ENCODE measurements around the gene VPS4A.
"Not testable (repeated sequence)": the region's sequence is repeated elsewhere in the genome, so short reads cannot be mapped to it uniquely, and the experiment has no call there.

The VPS4A gene

DNA sequence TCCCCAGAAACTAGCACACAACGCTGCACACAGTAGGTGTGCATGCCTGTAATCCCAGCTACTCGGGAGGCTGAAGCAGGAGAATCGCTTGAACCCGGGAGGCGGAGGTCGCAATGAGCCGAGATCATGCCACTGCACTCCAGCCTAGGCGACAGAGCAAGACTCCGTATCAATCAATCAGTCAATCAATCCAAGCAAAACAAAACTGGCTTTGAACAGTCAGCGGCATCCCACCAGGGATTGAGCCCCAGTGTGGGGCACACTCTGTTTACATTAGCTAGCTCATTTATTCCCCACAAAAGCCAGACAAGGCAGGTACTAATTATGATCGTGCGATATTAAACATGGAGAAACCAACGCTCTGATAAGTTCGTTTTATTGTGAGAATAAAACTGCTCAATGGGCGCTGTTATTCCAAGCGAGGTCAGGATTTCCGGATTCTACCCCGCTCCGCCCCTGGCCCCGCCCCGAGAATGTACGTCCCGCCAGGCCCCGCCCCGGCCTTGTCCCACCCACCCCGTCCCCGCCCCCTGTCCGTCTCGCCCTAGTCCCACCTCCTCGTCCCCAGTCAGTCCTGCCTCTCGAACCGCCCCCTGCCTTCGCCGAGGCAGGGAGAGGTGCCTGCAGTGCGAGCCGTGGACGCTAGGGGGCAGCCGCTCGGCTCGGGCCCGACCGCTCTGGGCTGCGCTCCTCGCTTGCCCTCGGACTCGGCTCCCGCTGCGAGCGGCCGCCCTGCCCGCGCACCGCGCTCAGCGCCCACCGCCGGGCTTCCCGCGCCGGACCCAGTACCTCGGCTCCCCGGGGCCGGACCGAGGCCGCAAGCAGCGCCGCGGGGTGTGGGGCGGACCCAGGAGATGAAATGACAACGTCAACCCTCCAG is at the start of gene VPS4A:
TSS of gene VPS4A (plus strand) at position 698 of the 880 bp plus-strand sequence. CDS start at position 860, 162 bp downstream.
- peak; percentile 97 for DNase-seq (ENCODE audit: low read depth)

DNA sequence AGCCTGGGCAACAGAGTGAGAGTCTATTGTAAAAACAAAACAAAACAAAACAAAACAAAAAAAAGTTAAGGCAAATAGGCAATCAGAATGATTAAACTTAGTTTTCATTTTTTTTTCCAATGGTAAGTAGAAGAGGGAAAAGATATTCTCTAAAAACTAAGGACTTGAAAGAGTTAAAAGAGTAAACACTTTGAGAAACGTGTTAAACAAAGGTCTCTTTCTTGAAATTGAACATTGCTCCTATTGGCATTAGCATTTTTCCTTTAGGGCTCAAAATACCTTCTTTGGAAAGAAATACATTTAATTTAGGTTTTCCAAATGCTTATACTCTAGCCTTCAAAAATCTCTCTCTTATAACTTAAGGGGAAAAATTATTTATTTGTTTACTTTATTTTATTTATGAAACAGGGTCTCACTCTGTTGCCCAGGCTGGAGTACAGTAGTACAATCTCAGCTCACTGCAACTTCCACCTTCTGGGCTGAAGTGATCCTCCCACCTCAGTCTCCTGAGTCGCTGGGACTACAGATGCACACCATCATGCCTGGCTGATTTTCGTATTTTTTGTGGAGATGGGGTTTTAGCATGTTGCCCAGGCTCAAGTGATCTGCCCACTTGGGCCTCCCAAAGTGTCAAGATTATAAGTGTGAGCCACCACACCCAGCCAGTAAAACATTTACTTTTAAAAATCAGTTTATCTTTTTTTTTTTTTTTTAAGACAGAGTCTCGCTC is 44.7 kb upstream of the VPS4A start:
- DNase-seq (ENCODE audit: low read depth): no peak

DNA sequence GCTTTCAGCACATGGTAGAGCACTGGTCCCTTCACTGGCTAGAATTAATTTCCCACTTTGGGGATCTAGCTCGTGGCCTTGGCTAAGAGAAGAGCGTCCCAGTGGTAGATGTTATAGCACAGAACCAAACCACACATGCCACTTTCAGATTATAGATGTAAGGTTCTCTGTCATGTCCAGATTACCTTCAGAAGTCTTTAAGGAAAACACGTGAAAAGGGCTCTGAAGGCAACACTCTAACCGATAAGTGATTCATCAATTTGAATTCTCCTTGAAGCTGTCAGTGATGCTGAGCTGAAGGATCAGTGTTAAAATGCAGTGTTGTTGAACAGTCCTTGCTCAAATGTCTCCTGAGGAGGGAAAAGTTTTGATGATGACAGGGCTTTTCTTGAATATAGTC is 43.5 kb upstream of the VPS4A start:
- DNase-seq (ENCODE audit: low read depth): no peak

DNA sequence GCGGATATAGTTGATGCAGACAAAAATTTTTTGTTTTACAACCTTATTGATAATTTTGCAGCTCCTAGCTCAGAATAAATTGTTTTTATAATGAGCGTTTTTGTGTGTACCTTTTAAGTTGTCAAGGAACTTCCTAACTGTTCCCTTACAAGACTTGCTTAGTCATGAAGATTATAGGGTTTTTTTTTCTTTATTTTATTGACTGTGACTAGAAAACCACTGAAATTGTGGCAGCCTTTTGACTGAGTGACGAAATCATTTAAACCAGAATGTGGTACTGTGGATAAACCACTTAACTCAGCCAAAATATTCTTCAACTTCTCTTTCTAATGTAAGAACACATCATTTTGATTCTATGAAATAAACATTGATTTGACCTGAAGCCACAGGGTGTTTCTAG is 40.8 kb upstream of the VPS4A start:
- DNase-seq (ENCODE audit: low read depth): no peak

DNA sequence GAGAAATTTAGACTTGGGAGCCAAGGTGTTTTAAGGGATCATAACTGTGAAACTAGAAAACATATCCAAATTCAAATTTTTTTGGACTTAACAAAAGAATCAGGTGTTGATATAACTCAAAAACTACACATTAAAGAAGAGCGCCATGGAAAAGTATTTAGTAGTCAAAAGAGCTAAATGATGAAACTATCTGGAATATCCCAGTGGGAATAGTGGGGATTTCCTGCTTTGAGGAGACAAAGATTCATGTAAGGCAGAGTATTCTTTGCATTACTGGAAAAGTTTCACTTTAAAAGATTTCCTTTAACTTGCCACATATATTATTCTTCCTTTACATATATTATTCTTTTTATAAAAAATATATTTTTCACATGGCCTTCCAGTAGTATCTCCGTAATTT is 40.3 kb upstream of the VPS4A start:
- no peak for DNase-seq (ENCODE audit: low read depth)

DNA sequence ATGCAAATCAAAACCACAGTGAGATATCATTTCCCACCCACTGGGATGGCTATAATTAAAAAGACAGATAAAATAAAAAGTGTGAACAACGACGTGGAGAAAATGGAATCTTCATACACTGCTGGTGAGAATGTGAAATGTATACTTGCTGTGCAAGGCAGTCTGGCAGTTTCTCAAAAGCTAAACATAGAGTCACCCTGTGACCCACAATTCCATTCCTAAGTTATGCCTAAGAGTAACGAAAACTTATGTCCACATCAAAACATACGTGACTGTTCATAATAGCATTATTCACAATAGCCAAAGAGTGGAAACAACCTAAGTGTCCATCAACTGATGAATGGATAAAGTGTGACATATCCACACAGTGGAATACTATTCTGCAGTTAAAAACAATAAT is 38.1 kb upstream of the VPS4A start:
- DNase-seq (ENCODE audit: low read depth): no peak

DNA sequence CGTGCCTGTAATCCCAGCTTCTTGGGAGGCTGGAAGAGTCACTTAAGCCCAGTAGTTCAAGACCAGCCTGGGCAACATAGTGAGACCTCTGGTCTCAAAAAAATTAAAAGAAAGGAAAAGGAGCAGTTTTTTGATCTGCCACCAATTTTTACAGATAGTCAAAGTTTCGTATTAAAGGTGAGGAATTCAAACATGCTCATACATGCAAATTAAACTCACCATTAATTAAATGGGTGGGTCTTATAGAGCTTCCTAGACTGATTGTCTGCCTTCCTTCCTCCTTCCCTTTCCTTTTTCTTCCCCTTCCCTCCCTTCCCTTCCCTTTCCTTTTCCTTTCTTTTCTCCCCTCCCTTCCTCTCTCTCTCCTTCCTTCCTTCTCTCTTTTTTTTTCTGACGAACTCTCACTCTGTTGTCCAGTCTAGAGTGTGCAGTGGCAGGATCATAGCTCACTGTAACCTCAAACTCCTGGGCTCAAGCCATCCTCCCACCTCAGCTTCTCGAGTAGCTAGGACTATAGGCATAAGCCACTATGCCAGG is 36.4 kb upstream of the VPS4A start:
- no peak for DNase-seq (ENCODE audit: low read depth)

DNA sequence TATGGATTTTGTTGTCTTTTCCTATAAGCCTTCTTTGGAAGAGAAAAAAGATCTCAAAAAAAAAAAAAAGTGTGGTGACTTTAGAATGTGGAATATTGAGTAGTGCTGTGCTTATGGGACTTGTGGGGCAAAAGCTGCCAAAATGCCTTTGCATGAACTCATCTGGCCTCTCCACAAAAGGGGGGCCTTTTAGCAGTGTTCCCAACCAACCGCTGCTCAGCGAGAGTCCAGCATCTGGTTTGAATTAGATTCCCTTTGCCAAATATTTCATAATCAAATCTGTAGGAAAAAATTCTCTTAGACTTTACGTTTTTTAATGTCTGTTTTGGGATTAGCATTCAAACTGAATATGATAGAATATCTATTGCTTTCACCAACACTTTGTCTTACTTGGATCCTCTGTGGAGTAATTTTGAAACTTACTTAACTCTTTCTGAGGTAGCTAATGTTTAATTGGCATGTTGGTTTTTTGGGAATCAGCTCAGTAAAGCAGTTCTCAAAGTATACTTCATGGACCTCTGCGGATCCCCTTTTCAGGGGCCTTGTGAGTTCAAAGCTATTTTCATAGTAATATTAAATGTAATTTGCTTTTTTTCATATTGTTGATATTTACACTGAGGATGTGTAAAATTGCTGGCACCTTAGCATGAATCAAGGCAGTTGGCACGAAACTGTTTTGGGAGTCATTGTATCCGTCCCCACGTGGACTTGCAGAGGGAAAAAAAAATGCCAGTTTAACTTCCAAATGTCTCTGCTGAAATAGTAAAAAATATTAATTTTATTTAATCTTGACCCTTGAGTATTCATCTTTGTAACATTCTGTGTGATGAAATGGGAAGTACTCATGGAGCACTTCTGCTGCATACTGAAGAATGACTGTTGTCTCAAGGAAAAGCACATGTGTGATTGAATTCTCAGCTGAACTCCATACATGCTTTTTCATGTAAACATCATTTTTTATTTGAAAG is 34.7 kb upstream of the VPS4A start:
- DNase-seq (ENCODE audit: low read depth): no peak

DNA sequence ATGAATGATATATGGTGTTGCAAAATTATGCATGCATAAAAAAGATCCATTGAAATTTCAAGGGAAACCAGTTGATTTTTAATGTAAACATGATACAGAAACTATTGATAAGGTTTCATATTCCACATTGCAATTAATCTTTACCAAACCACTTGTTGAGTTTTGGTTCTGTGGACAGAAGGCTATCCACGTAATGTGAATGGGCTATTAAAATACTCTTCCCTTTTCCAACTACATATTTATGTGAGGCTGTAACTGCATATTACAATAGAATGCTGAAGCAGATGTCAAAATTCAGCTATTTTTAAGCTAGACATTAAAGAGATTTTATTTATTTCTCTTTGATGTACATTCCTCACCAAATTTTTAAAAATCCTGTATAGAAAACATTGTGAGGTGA is 33.7 kb upstream of the VPS4A start:
- no peak for DNase-seq (ENCODE audit: low read depth)

DNA sequence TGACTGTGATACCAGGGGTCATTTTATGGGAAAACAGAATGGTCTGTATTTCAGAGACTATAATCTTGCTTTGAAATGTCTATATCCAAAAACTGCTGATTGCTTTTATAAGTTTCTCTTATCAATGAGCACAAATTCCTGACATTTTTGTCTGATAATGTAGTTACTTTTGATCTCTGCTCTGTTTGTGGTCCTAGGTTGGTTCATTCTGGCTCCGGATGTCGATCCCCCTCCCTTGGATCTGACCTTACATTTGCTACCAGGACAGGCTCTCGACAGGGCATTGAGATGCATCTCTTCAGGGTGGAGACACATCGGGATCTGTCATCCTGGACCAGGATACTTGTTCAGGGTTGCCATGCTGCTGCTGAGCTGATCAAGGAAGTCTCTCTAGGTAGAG is 27.3 kb upstream of the VPS4A start:
- no peak for DNase-seq (ENCODE audit: low read depth)

DNA sequence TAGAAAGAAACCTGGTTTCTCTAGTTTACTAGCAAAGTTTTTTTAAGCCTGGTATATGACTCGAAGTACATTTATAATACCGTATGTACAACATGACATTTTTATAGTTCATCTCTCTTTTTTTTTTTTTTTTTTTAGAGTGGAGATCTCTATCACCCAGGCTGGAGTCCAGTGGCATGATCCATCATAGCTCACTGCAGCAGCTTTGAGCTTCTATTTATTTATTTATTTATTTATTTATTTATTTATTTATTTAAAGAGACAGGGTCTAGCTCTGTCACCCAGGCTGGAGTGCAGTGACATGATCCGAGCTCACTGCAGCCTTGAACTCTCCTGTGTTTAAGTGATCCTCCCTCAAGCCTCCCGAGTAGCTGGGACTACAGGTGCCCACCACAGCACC is 25.9 kb upstream of the VPS4A start:
- no peak for DNase-seq (ENCODE audit: low read depth)

DNA sequence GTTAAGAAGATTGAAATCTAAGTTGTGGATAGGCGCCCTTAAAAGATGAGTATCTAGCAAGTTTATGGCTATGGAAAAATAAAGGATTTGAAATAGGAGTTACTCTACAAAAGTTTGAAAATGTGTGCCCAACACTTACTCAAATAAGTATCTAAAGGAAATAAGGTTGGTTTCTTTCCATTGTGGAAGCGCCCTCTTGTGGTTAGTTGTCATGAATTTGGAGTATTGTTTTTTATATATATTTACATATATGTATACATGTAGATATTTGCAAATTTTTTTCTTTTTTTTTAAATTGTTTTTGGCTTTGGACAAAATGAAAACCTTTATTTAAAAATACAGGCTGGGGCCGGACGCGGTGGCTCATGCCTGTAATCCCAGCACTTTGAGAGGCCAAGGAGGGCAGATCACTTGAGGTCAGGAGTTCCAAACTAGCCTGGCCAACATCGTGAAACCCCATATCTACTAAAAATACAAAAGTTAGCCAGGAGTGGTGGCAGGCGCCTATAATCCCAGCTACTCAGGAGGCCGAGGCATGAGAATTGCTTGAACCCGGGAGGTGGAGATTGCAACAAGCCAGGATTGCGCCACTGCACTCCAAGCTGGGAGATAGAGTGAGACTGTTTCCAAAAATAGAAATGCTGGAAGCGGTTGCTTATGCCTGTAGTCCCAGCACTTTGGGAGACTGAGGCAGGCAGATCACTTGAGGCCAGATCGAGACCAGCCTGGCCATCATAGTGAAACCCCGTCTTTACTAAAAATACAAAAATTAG is 24.0 kb upstream of the VPS4A start:
- no peak for DNase-seq (ENCODE audit: low read depth)

DNA sequence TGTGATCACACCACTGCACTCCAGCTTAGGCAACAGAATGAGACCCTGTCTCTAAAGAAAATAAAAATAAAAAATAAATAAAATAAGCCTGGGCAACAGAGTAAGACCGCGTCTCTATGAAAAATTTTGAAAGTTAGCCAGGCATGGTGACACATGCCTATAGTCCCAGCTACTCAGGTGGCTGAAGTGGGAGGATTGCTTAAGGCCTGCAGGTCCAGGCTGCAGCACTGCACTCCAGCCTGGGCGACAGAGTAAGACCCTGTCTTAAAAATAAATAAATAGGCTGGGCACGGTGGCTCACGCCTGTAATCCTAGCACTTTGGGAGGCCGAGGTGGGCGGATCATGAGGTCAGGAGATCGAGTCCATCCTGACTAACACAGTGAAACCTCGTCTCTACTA is 19.5 kb upstream of the VPS4A start:
- not testable (repeated sequence) for DNase-seq (ENCODE audit: low read depth)

DNA sequence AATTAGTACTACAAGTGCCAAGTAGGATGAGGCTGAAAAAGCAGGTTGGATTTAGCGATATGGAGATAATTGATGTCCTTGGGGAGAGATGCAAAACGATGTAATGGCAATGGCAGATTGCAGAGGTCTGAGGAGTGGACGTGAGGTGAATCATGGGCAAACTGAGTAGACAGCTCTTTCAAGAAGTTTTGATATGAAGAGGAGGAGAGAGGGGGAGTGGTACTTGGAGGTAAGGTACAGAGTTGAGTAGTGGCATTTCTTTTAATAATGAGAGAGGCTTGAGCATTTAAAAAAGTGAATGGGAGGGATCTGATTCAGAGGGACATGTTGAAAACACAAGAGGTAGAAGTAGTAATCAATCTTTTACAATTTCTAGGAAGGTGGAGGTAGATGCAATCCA is 17.7 kb upstream of the VPS4A start:
- DNase-seq (ENCODE audit: low read depth): no peak

DNA sequence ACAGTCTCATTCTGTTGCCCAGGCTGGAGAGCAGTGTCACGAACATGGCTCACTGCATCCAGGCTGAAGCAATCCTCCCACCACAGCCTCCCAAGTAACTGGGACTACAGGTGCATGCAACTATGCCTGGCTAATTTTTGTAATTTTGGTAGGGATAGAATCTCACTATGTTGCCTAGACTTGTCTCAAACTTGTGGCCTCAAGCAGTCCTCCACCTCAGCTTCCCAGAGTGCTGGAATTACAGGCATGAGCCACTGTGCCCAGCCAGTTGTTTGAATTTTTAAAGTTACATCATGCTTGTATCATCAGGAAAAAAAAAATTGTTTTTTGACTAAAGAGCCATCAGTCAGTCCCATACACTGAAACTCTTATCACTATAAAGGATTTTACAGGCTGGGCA is 17.1 kb upstream of the VPS4A start:
- DNase-seq (ENCODE audit: low read depth): no peak

DNA sequence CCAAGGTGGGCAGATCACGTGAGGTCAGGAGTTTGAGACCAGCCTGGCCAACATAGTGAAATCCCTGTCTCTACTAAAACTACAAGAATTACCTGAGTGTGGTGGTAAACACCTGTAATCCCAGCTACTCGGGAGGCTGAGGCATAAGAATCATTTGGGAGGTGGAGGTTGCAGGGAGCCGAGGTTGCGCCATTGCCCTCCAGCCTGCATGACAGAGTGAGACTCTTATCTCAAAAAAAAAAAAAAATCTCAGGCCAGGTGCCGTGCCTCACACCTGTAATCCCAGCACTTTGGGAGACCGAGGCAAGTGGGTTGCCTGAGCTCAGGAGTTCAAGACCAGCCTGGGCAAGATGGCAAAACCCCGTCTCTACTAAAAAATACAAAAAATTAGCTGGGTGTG is 14.4 kb upstream of the VPS4A start:
- DNase-seq (ENCODE audit: low read depth): not testable (repeated sequence)

DNA sequence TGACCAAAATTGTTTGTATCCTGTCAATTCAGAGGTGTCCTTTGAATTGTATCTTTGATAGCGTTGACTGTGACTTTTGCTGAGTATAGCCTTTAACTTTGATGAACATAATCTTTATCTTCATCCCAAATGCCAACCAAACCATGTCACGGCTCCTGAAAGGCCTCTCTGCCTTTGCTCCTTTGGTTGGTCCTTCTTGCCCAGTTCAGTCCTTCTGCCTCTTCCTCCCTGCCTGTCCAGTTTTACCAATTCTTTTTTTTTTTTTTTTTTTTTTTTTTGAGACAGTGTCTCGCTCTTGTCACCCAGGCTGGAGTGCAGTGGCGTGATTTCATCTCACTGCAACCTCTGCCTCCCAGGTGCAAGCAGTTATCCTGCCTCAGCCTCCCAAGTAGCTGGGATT is 12.9 kb upstream of the VPS4A start:
- DNase-seq (ENCODE audit: low read depth): no peak

DNA sequence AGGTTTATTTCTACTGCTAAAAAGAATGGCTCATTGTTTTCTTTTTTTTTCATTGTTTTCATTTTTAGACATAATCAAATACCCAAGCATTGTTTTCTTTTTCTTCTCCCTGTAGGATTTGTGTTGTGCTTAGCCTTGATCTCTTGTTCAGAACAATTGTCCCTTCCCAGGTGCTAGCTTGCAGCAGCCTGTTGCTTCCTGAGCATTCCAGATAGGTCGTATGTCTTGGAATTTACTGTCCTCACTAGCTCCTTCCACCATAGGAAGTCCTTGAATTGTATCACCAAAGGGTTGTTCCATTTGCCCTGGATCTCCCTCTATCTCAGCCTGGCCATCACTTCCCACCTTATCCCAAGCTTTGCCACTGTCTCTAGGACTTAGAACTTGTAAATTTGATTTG is 10.0 kb upstream of the VPS4A start:
- DNase-seq (ENCODE audit: low read depth): no peak

DNA sequence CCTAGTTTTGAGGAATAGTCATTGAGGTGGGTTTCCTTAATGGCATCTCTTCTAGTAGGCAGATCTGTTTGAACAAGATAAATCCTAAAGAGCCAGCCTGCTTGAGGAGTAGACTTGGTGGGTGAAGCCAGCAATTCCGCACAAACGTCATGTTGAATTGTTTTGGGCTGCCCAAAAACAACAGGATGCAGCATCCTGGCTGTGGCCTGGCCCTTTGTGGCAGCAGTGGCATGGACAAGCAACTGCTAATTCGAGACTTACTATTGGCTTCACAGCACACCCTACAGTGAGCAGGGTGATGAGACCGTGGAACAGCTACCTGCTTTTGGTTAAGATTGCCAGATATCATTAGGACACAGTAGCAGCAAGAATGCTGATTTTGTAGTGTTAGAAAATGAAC is 9.3 kb upstream of the VPS4A start:
- no peak for DNase-seq (ENCODE audit: low read depth)

DNA sequence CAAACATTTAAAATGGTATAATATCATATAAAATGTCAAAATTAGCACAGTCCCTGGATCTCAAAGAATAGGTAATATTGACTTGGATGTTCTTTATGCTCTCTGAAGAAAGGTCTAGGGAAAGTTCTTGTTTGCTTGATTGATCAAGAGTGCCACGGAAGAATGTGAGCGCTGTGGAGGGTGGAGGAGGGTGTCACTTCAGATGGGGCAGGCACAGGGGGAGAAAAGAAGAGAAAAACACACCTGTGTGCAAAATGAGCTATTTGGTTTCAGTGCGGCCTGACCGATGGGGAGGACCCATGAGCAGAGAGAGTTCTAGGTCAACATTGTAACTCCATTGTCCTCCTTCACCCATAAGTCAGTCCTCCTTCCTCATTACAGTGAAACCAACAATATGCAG is 8.8 kb upstream of the VPS4A start:
- DNase-seq (ENCODE audit: low read depth): no peak

DNA sequence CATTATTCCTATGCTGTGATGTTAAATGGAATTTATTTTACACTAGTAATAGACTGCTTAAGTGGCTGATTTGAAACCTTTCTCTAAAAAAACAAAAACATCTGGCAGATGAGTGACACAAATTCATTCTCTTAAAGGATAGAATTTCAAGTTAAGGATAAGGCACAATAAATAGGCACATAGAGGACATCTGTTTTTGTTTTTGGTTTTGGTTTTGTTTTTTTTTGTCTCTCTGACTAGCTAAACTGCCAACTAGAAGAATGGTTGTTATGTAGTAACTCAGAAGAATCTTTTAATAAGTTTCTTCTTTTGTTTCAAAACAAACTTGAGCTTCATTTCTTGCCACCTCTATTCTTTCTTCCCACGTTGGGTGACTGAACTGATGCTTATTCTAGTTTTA is 5.1 kb upstream of the VPS4A start:
- DNase-seq (ENCODE audit: low read depth): no peak
